Keratinocyte (primary cell): ENCODE data around the gene ANKRD17. TPM values are rescaled to one million over a fixed set of nuclear protein-coding genes. Genes with fewer than 3 reads are reported as not detected.

ENCODE experiments used
- DNase-seq: peaks from one replicate; pipeline ENCODE4 v3.0.0-alpha.2; 2011; ENCODE audit warnings: low read depth, missing footprints, low spot score
- FAIRE-seq: peaks from 2 replicates; lab custom pipeline; 2011; peaks lifted over from hg19 to GRCh38; lab: Jason Lieb, UNC
- H2AFZ ChIP-seq: 2 replicates; pipeline ENCODE4 v1.6.0; 2012; ENCODE audit warnings: low read length, control low read depth, inconsistent platforms; ENCODE audit not compliant: control insufficient read depth
- H3K27ac ChIP-seq: 2 replicates; pipeline ENCODE4 v1.5.1; 2011; ENCODE audit warnings: low read length; ENCODE audit not compliant: control insufficient read depth, insufficient read depth
- H3K27me3 ChIP-seq: 3 replicates; pipeline ENCODE4 v1.6.0; 2011; ENCODE audit warnings: low read length; ENCODE audit not compliant: control insufficient read depth, insufficient read depth; ENCODE audit errors: extremely low read depth
- H3K36me3 ChIP-seq, 2 experiments: 2 replicates in 1 of 2; 3 replicates in 1 of 2; pipeline ENCODE4 v1.5.1; 2011; ENCODE audit warnings: low read length in 2 of 2, mild to moderate bottlenecking in 1 of 2; ENCODE audit not compliant: control insufficient read depth in 2 of 2, insufficient read depth in 2 of 2; ENCODE audit errors: extremely low read depth in 1 of 2
- H3K4me1 ChIP-seq: 3 replicates; pipeline ENCODE4 v1.5.1; 2011; ENCODE audit warnings: low read length; ENCODE audit not compliant: control insufficient read depth, insufficient read depth; ENCODE audit errors: extremely low read depth
- H3K4me2 ChIP-seq: 3 replicates; pipeline ENCODE4 v1.6.0; 2011; ENCODE audit warnings: low read depth, low read length; ENCODE audit not compliant: control insufficient read depth, insufficient read depth; ENCODE audit errors: extremely low read depth
- H3K4me3 ChIP-seq, 3 experiments: fragments of 200-600 bp in 1 of 3; sonication (generic) in 1 of 3; 2 replicates in 2 of 3; 3 replicates in 1 of 3; pipeline ENCODE4 v1.5.1; 2011 to 2016; ENCODE audit warnings: low read length in 3 of 3, mild to moderate bottlenecking in 3 of 3, control low read depth in 2 of 3, inconsistent platforms in 1 of 3, low read depth in 1 of 3, mixed read lengths in 1 of 3, mixed run types in 1 of 3, moderate library complexity in 1 of 3; ENCODE audit not compliant: control insufficient read depth in 2 of 3, insufficient read depth in 2 of 3; ENCODE audit errors: extremely low read depth in 1 of 3
- H3K79me2 ChIP-seq: 2 replicates; pipeline ENCODE4 v1.6.0; 2012; ENCODE audit warnings: low read length; ENCODE audit not compliant: control insufficient read depth, insufficient read depth
- H3K9ac ChIP-seq: 3 replicates; pipeline ENCODE4 v1.6.0; 2011; ENCODE audit warnings: low read length; ENCODE audit not compliant: control insufficient read depth, insufficient read depth; ENCODE audit errors: extremely low read depth
- H3K9me1 ChIP-seq: 3 replicates; pipeline ENCODE4 v1.6.0; 2011; ENCODE audit warnings: low read length; ENCODE audit not compliant: control insufficient read depth, insufficient read depth; ENCODE audit errors: extremely low read depth
- H3K9me3 ChIP-seq: 2 replicates; pipeline ENCODE4 v1.5.1; 2012; ENCODE audit warnings: low read depth, low read length; ENCODE audit not compliant: control insufficient read depth
- H4K20me1 ChIP-seq: 3 replicates; pipeline ENCODE4 v1.6.0; 2011; ENCODE audit warnings: low read length; ENCODE audit not compliant: control insufficient read depth, insufficient read depth; ENCODE audit errors: extremely low read depth
- CTCF ChIP-seq, 3 experiments: IDR thresholded peaks in 1 of 3; conservative IDR thresholded peaks in 1 of 3; optimal IDR thresholded peaks in 1 of 3; 2 replicates in 2 of 3; 3 replicates in 1 of 3; pipeline versions ENCODE3 to v1.5.1; 2011; ENCODE audit warnings: low read length in 3 of 3, mild to moderate bottlenecking in 3 of 3, moderate library complexity in 2 of 3, control low read depth in 1 of 3, inconsistent platforms in 1 of 3; ENCODE audit not compliant: insufficient read depth in 2 of 3; ENCODE audit errors: extremely low read depth in 1 of 3
- EZH2 ChIP-seq: IDR thresholded peaks from one replicate; pipeline ENCODE4 v1.6.1; 2012; ENCODE audit warnings: inconsistent platforms, mild to moderate bottlenecking, low read length, moderate library complexity
- dilution Hi-C: fragments of 300-500 bp; cut with MboI; formaldehyde crosslinking; loops from one replicate; pipeline ENCODE4 v1.7.0; 2020; ENCODE audit warnings: low sequenced_read_pairs; ENCODE audit not compliant: extremely low pct_ligation_motif_present
- polyA plus RNA-seq, 5 experiments: library from polyadenylated mRNA; depleted of rRNA in 3 of 5; stranded (reverse) in 3 of 5; stranded (forward) in 1 of 5; unstranded in 1 of 5; fragments of >200 nt; gene quantifications; 1 replicate in 1 of 5; 2 replicates in 3 of 5; 3 replicates in 1 of 5; pipeline versions ENCODE4 v1.2.1 to v1.2.3, GENCODE V29; 2011 to 2012; ENCODE audit warnings: missing spikeins in 2 of 5, low read depth in 1 of 5, low replicate concordance in 1 of 5

ANKRD17 gene
- polyA plus RNA-seq, 1 donor (not counting 4 experiments of a cell fraction or from before 2014, with no cell fraction given): 51.5 TPM

DNA sequence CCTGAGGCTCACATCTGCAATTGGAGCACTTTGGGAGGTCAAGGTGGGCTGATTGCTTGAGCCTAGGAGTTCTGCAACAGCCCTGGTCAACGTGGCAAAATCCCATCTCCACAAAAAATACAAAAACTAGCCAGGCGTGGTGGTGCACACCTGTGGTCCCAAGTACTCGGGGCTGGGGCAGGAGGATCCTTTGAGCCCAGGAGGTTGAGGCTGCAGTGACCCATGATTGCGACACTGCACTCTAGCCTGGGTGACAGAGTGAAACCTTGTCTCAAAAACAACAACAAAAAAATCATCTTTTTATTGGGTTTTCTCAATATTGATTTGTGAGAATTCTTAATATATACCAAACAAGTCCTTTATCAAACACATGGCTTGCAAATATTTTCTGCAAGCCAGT is 64.9 kb downstream of the ANKRD17 start:
- Histone ChIP-seq H2AFZ (no peak overlapping the region), H4K20me1 (no peaks in the 10 kb centered on the region), H3K9me1 (no peaks in the 10 kb centered on the region), H3K4me1 (peaks cover 7% of the 10 kb centered on the region), H3K4me2 (no peak overlapping the region), H3K79me2 (peaks cover 74% of the 10 kb centered on the region), H3K9me3 (no peaks in the 10 kb centered on the region), H3K4me3 (no peak overlapping the region), H3K27ac (no peak overlapping the region), H3K27me3 (no peaks in the 10 kb centered on the region), H3K9ac (no peak overlapping the region), H3K36me3 (no peaks in the 10 kb centered on the region)
- FAIRE-seq (no peak), DNase-seq (no peak)
- dilution Hi-C loops: no loop called here
- no peak for TF ChIP-seq EZH2

DNA sequence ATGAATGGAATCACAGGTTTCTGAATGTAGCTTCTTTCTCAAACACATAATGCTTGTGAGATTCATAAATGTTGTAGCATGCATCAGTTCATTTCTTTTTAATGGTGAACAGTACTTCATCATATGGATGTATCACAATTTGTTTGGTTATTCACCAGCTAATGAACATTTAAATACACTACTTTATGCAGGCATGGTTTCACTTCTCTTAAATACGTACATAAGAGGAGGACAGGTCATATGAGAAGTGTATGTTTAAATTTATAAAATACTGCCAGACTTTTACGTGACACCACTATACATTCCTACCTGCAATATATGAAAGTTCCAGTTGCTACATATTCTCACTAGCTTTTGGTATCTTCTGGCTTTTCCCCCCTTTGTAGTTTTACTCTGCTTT is 65.4 kb downstream of the ANKRD17 start:
- dilution Hi-C loops: no loop called here
- peaks cover 7% of the 10 kb centered on the region for H3K4me1 ChIP-seq
- FAIRE-seq: no peak
- no peak overlapping the region for H2AFZ ChIP-seq
- no peak overlapping the region for H3K27ac ChIP-seq
- no peaks in the 10 kb centered on the region for H3K36me3 ChIP-seq
- no peaks in the 10 kb centered on the region for H3K9me1 ChIP-seq
- H3K9me3 ChIP-seq: no peaks in the 10 kb centered on the region
- no peaks in the 10 kb centered on the region for H4K20me1 ChIP-seq
- H3K4me3 ChIP-seq: no peak overlapping the region
- no peak for TF ChIP-seq EZH2
- no peak for TF ChIP-seq CTCF (optimal IDR thresholded peaks at IDR 0.05 in 1 of 3, IDR thresholded peaks at IDR 0.05 in 1 of 3, conservative IDR thresholded peaks at IDR 0.05 in 1 of 3; ENCODE audit: extremely low read depth in 1 of 3, insufficient read depth in 2 of 3, low read length in 3 of 3)
- no peak overlapping the region for H3K9ac ChIP-seq
- no peak for DNase-seq
- H3K4me2 ChIP-seq: no peak overlapping the region
- no peaks in the 10 kb centered on the region for H3K27me3 ChIP-seq
- H3K79me2 ChIP-seq: peaks cover 73% of the 10 kb centered on the region

GRCh38 chr4:73189274-73189810 is 69.3 kb downstream of the ANKRD17 start:
- Histone ChIP-seq H3K4me3 (no peak overlapping the region), H3K27ac (no peak overlapping the region), H3K9ac (no peak overlapping the region), H3K4me1 (peaks cover 7% of the 10 kb centered on the region), H3K79me2 (peaks cover 73% of the 10 kb centered on the region), H3K4me2 (no peak overlapping the region), H3K36me3 (peaks cover 0 to 4% of the 10 kb centered on the region in 2 experiments), H2AFZ (no peak overlapping the region), H3K9me1 (no peaks in the 10 kb centered on the region), H4K20me1 (no peaks in the 10 kb centered on the region), H3K9me3 (no peaks in the 10 kb centered on the region), H3K27me3 (no peaks in the 10 kb centered on the region)
- dilution Hi-C loops: no loop called here
- no peak for FAIRE-seq
- DNase-seq: no peak
- TF ChIP-seq CTCF (optimal IDR thresholded peaks at IDR 0.05 in 1 of 3, IDR thresholded peaks at IDR 0.05 in 1 of 3, conservative IDR thresholded peaks at IDR 0.05 in 1 of 3; ENCODE audit: extremely low read depth in 1 of 3, insufficient read depth in 2 of 3, low read length in 3 of 3): no peak
- TF ChIP-seq EZH2: no peak
